ENCODE results near the gene RNF182. TPM values are rescaled to one million over a fixed set of nuclear protein-coding genes. Genes with fewer than 3 reads are reported as not detected.

Gene RNF182
- total and polyA plus RNA-seq, 2 donors (not counting 3 experiments of a cell fraction or from before 2014, with no cell fraction given): 0.43 to 0.93 TPM

DNA sequence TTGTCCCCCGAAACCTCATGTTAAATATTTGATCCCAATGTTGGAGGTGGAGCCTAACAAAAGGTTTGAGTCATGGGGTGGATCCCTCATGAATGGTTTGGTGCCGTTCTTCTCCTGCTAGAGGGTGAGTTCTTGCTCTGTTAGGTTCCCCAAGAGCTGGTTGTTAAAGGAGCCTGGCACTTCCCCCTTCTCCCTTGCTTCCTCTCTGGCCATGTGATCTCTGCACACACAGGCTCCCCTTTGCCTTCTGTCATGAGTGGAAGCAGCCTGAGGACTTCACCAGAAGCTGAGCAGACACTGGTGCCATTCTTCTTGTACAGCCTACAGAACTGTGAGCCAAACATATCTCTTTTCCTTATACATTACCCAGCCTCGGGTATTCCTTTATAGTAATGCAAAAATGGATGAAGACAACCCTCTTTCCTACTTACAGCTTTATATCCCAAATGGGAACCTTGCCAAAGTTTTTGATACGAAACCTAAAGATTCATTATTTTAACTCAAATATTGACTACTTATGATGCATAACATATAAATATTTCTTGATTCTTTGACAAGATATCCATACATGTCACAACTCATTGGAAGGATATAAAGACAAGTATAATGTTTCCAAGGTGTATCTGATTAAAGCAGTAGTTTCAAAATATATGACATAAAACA lies 61.0 kb downstream of the RNF182 start:
- H4K20me1 ChIP-seq (replicated peaks; ENCODE audit: control insufficient read depth, extremely low read depth, insufficient read depth, low read length): no peaks in the 10 kb centered on the region
- H3K4me2 ChIP-seq (ENCODE audit: insufficient read depth, low read length): no peak overlapping the region
- dilution Hi-C loops (cut with MboI; ENCODE audit: extremely low pct_ligation_motif_present, low sequenced_read_pairs): no loop called here
- H3K27ac ChIP-seq (ENCODE audit: insufficient read depth, low read depth, low read length): no peak overlapping the region
- TF ChIP-seq MYC (IDR thresholded peaks at IDR 0.05; ENCODE audit: low read depth, low read length) (no peak), EZH2 (IDR thresholded peaks at IDR 0.05; ENCODE audit: borderline replicate concordance, low read depth, low read length, severe bottlenecking) (no peak), MAX (IDR thresholded peaks at IDR 0.05; ENCODE audit: insufficient read depth, insufficient read length) (no peak), FOS (IDR thresholded peaks at IDR 0.05; ENCODE audit: borderline replicate concordance, insufficient read depth, low read length) (no peak), CTCF (IDR thresholded peaks at IDR 0.05; ENCODE audit: extremely low read depth in 1 of 2, insufficient read depth in 1 of 2, low read depth in 1 of 2, low read length in 2 of 2) (no peak), POLR2A (IDR thresholded peaks at IDR 0.05; ENCODE audit: low read depth, low read length) (no peak), JUN (IDR thresholded peaks at IDR 0.05; ENCODE audit: borderline replicate concordance, insufficient read depth, insufficient read length, low read depth) (no peak), POLR2AphosphoS5 (IDR thresholded peaks at IDR 0.05; ENCODE audit: insufficient read depth, low read depth, low read length) (no peak), GATA2 (IDR thresholded peaks at IDR 0.05; ENCODE audit: insufficient read depth, insufficient read length, low read depth, low read length) (no peak)
- intact Hi-C loops (cut with micrococcal nuclease): no loop called here
- H3K9me3 ChIP-seq (replicated peaks; ENCODE audit: control insufficient read depth, insufficient read depth, low read length): no peaks in the 10 kb centered on the region
- CTCF ChIA-PET: interaction anchor here (1.7 kb wide), 1 partner anchor 61 kb away, joined by 4 read pairs; no protein-coding TSS in a partner anchor
- H3K9me1 ChIP-seq (replicated peaks; ENCODE audit: control insufficient read depth, extremely low read depth, insufficient read depth, low read length): no peaks in the 10 kb centered on the region
- no TSS peak for BruUV-seq (replicated peaks)
- no peaks in the 10 kb centered on the region for H3K27me3 ChIP-seq (ENCODE audit: control insufficient read depth in 2 of 2, insufficient read depth in 2 of 2, low read length in 2 of 2)
- DNase-seq (ENCODE audit: low read depth, low spot score): no peak
- no peaks in the 10 kb centered on the region for H3K79me2 ChIP-seq (ENCODE audit: control insufficient read depth, insufficient read depth, low read length)
- no peak overlapping the region for H3K9ac ChIP-seq (replicated peaks; ENCODE audit: extremely low read depth, insufficient read depth, low read length)
- H3K4me3 ChIP-seq (replicated peaks in 1 of 3; ENCODE audit: insufficient read depth in 1 of 3, low read depth in 1 of 3, low read length in 3 of 3): no peak overlapping the region
- POLR2A ChIA-PET: no interaction called here
- no peak overlapping the region for H2AFZ ChIP-seq (ENCODE audit: low read depth, low read length)
- FAIRE-seq: no peak
- H3K4me1 ChIP-seq (ENCODE audit: control insufficient read depth, extremely low read depth, insufficient read depth, low read length): no peaks in the 10 kb centered on the region
- no peaks in the 10 kb centered on the region for H3K36me3 ChIP-seq (ENCODE audit: control insufficient read depth in 2 of 2, extremely low read depth in 1 of 2, insufficient read depth in 2 of 2, low read length in 2 of 2)

Data from endothelial cell of umbilical vein (primary cell).